Fibroblast of villous mesenchyme (primary cell): ENCODE data around the gene ZNF564. TPM values are rescaled to one million over a fixed set of nuclear protein-coding genes. Genes with fewer than 3 reads are reported as not detected.

Experiments used
- DNase-seq: peaks from one replicate; pipeline ENCODE4 v3.0.0-alpha.2; 2010; ENCODE audit warnings: low read depth
- H3K4me3 ChIP-seq: 2 replicates; pipeline ENCODE4 v1.5.1; 2011; ENCODE audit warnings: low read depth, mild to moderate bottlenecking, low read length
- total RNA-seq: library from RNA; depleted of rRNA; stranded (reverse); fragments of >200 nt; gene quantifications from 2 replicates; pipeline ENCODE4 v1.2.3, GENCODE V29; 2012
- TF ChIP-seq, protein P1 (sequence below): IDR thresholded peaks from 2 replicates; pipeline ENCODE4 v1.5.1; 2012; ENCODE audit warnings: low read depth, mild to moderate bottlenecking, low read length; ENCODE audit not compliant: insufficient read depth

ZNF564 gene
- total RNA-seq, 1 donor: 6.0 TPM

DNA sequence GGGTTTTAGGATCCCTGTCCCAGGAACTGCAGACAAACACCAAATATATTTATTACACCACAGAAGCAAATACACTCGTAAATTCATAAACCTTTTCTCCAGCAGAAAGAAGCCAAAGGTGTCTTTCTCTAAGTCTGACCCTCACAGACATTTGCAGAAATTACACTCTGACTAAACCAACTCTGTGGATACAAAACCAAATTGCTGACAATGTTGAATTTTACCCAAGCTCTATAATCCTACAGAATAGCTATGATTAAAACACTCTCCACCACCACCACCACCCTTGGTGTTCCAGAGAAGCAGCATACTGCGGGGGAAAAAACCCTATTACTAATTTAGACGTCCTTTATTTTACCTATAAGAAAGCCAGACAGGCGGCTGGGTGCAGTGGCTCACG lies 5.2 kb downstream of the ZNF564 start:
- no peak for DNase-seq
- TF ChIP-seq, protein P1, sequence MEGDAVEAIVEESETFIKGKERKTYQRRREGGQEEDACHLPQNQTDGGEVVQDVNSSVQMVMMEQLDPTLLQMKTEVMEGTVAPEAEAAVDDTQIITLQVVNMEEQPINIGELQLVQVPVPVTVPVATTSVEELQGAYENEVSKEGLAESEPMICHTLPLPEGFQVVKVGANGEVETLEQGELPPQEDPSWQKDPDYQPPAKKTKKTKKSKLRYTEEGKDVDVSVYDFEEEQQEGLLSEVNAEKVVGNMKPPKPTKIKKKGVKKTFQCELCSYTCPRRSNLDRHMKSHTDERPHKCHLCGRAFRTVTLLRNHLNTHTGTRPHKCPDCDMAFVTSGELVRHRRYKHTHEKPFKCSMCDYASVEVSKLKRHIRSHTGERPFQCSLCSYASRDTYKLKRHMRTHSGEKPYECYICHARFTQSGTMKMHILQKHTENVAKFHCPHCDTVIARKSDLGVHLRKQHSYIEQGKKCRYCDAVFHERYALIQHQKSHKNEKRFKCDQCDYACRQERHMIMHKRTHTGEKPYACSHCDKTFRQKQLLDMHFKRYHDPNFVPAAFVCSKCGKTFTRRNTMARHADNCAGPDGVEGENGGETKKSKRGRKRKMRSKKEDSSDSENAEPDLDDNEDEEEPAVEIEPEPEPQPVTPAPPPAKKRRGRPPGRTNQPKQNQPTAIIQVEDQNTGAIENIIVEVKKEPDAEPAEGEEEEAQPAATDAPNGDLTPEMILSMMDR: no peak
- H3K4me3 ChIP-seq: no peak overlapping the region

DNA sequence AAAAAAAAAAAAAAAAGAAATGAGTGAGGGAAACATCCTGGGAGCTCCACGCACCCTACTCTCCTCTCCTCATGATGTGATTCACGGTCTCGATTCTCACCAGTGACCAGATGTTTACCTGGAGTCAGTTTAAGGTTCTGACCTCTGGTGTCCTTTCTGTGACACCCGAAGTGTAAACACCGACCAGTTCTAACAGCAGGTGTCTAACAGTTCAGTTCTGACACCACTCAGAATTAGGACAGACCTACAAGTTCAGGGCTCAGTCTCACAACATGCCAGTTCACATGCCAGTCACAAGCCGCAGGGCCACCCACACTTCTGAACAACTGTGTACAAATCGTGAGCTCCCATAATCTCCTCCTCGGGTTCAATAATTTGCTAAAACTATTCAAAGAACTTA lies 6.0 kb downstream of the ZNF564 start:
- no peak for DNase-seq
- TF ChIP-seq, protein P1: no peak
- no peak overlapping the region for H3K4me3 ChIP-seq

DNA sequence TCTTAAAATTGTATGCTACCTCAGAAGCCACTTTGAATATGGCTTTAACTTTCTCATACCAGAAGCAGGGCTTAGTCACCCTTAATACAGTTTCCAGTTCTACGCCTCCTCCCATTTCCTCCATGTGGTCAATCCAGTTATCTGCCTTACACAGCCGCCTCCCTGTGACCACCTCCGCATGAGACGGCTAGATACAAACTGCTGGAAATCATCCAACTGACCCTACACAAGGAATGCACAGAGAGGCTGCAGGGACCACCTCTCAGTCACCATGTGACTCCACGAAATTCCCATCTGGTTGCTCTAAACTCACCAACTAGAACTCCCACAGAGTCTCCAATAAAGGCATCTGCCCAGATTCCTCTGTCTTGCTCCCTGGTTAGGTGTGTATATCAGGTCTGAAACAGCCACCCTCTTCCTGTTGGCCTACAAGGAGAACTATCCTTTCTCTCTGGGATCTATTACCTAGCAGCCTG lies 6.8 kb downstream of the ZNF564 start:
- no peak overlapping the region for H3K4me3 ChIP-seq
- peak; percentile 43 for DNase-seq

DNA sequence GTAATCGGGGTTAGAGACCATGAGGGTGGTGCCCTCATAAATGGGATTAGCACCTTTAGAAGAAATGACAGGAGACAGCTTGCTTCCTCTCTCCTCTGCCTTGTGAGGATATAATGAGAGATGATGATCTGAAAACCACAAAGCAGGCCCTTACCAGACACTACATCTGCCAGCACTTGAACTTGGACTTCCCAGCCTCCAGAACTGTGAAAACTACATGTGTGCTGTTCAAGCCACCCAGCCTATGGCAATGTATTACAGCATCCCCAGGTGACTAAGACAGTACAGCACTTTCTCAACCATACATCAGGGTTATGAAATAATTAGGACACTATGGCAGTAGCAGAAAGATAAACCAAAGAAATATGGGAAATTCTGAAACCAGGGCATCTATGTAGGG lies 7.4 kb downstream of the ZNF564 start:
- H3K4me3 ChIP-seq: no peak overlapping the region
- TF ChIP-seq, protein P1: no peak
- DNase-seq: peak; percentile 19

More for the DNA sequence above, 6.8 kb downstream of the ZNF564 start:
- TF ChIP-seq, protein P1: no peak

DNA sequence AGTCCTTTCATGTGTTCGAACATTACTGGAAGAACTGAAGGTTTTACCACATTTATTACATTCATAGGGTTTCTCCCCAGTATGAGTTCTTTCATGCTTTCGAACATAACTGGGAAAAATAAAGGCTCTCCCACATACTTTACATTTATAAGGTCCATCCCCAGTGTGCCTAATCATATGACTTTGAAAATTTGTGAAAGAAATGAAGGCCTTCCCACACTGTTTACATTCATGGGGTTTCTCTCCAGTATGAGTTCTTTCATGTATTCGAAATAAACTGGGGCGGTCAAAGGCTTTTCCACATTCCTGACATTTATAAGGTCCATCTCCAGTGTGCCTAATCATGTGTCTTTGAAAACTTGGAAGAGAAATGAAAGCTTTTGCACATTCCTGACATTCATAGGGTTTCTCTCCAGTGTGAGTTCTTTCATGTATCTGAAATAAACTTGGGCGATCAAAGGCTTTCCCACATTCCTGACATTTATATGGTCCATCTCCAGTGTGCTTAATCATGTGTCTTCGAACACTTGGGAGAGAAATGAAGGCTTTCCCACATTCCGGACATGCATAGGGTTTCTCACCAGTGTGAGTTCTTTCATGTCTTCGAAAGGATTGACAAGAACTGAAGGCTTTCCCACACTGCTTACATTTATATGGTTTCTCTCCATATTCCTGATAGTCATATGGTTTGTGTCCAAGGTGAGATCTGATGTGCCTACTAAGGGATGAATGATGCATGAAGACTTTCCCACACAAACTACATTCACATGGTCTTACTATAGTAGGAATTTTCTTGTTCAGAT lies 24.0 kb downstream of the ZNF564 start:
- H3K4me3 ChIP-seq: no peak overlapping the region
- TF ChIP-seq, protein P1: no peak
- peak; percentile 51 for DNase-seq

DNA sequence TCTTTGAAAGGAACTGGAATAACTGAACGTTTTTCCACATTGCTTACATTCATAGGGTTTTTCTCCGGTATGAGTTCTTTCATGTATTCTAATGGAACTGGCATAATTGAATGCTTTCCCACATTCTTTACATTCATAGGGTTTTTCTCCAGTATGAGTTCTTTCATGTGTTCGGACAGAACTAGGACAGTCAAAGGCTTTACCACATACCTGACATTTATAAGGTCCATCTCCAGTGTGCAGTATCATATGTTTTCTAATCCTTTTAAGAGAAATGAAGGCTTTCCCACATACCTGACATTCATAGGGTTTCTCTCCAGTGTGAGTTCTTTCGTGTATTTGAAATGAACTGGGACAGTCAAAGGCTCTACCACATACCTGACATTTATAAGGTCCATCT lies 24.7 kb downstream of the ZNF564 start:
- DNase-seq: no peak
- no peak overlapping the region for H3K4me3 ChIP-seq
- TF ChIP-seq, protein P1: no peak
